G401.6 (cell line): ENCODE data around the gene TMUB2.

ENCODE experiments used
- FAIRE-seq: peaks from 2 replicates; lab custom pipeline; 2012; peaks lifted over from hg19 to GRCh38; lab: Jason Lieb, UNC

TMUB2 gene

GRCh38 chr17:44203731-44204440 lies 17.1 kb downstream of the TMUB2 start:
- FAIRE-seq, result peak; percentile 96

- FAIRE-seq, result no peak
Observed at GRCh38 chr17:44204441-44204882, 17.7 kb downstream of the TMUB2 start.

GRCh38 chr17:44205962-44206824 lies 19.4 kb downstream of the TMUB2 start:
- FAIRE-seq, result no peak

DNA sequence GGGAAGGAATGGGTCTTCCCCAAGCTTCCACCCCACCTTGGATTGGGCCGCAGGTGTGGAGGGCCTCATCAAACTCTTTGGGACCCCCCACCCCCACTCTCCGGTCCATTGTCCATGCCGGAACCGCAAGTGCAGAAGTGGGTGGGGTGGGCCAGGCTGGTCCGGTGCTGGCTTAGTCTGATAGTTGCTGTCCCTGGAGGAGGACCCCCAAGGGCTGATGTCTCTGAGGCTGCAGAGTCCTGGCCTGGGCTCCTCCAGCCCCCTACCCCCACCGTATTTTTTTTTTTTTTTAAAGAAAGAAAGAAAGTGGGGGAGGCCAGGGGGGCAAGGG lies 20.0 kb downstream of the TMUB2 start:
- FAIRE-seq, result no peak

GRCh38 chr17:44207319-44207718 lies 20.5 kb downstream of the TMUB2 start:
- FAIRE-seq, result no peak

GRCh38 chr17:44207743-44208142 lies 21.0 kb downstream of the TMUB2 start:
- FAIRE-seq, result no peak

DNA sequence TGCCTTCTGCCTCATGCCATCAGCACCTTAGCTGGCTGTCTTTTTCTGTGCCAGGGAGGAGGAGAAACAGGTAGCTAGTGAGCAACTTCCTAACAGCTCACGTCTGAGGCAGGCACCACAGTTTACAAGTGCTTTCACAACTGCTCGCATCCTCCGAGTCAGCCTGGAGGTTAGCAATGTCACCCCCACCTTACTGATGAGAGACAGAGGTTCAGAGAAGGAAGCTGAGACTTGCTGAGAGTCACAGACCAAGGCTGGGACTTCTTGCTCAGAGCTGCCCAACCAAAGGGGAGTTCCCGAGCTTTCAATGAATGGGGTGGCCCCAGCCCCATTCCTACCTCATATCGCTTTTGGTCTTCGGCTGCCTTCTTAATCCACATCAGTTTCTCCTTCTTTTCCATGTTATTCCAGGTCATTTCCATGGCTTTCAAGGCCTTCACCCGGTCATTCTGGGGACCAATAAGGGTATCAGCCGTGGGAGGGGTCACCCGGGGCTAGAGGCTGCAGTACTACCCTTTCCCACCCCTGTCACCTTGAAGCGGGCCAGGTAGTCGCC lies 23.1 kb downstream of the TMUB2 start:
- no peak for FAIRE-seq

DNA sequence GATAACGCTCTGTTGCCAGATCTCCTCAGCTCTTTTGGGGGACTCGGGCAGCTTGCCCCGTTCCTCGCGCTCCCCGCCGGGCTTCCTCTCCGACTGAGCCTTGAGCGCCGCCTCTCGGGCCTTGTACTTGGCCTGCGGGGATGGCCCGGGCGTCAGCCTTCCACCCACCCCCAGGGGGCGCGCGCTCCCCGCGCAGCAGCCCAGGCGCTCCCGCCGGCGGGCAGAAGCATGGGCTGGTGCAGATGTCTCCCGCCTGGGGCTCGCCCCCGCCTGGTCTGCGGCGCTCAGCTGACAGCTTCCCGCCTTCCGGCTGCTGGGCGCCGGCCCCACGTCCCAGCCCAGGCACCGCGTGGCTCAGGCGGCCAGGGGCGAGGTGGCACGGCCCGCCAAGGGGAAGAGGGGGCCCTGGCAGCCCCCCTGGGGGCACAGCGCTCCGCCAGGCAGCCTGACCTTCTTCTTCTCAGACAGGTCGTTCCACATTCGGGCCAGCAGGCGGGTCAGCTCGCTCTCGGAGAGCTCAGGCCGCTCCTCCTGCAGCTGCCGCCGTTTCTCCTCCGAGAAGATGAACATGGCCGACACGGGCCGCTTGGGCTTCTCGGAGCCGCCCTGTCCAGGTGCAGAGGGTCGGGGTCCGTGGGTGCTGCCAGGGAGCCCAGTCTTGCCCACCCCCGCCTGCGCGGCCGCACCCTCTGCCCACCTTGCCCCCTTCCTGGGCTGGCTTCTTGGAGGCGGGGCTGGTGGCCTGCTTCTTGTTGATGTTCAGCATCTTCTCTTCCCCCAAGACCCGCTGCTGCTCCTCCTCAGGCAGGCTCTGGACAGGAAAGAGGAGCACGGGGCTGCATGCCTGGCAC lies 23.8 kb downstream of the TMUB2 start:
- no peak for FAIRE-seq

GRCh38 chr17:44211281-44212265 lies 24.8 kb downstream of the TMUB2 start:
- no peak for FAIRE-seq

DNA sequence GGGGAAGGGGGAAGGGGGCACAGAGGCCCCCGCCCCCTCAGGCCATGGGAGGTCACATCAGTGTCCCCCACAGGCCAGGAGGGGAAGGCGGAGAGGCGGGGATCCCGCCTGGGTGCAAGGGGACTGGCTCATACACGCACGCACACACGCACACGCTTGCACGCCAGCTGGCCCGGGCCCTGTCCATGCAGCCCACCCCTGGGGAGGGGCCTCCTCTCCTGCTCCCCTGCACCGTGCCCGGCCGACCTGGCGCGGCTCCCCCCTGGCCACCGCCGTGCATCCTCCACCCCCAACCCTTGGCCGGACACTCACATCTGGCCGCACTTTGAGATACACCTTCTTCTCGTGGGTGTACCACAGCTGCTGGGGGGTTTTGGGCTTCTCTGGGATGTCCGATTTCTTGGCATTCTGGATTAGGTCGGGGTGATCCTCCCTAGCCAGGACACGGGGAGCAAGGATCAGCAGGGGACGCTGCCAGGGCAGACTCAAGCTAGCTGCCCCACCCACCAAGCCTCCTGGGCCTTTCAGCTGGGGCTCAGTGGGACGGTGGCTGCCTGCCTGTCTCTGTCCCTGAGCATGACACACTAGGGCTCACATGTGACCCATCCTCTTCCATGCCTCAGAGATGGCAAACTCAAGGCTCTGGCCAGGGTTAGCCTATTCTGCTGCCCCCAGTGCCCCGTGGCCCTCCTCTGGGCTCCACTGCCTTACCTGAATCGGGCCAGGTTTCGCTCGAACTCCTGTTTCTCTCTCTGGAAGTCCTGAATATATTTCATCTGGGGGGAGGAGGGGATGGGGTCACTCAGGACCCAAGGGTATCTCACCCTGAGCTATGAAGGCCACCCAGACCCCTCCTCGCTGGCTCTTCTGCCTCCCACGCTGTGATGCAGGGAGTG lies 26.0 kb downstream of the TMUB2 start:
- no peak for FAIRE-seq

GRCh38 chr17:44213403-44214229 lies 26.8 kb downstream of the TMUB2 start:
- FAIRE-seq, result no peak

- FAIRE-seq, result no peak
Observed at GRCh38 chr17:44214230-44214494, 27.4 kb downstream of the TMUB2 start.

- no peak for FAIRE-seq
Observed at GRCh38 chr17:44214896-44215295, 28.1 kb downstream of the TMUB2 start.

DNA sequence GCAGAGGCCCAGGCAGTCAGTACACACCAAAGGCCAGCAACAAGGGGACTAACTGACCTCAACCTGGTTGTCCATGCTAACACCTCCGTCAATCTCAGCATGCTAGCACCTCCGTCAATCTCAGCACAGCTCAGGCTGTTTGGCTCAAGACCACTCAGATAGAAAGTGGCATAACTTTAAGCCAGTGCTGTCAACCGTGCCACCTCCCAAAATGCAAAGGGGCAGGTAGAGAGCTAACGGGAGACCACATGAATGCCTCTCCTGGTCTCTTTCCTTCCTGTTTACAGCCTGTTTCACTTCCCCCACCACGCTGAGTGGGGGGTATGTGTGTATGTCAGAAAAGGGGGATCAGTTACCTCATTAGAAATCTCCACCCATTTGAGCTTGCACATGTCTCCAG lies 29.4 kb downstream of the TMUB2 start:
- FAIRE-seq, result no peak

GRCh38 chr17:44216694-44217093 lies 29.9 kb downstream of the TMUB2 start:
- FAIRE-seq, result no peak

GRCh38 chr17:44217738-44218343 lies 31.1 kb downstream of the TMUB2 start:
- no peak for FAIRE-seq

GRCh38 chr17:44218344-44219107 lies 31.8 kb downstream of the TMUB2 start:
- FAIRE-seq, result no peak

GRCh38 chr17:44219108-44219615 lies 32.4 kb downstream of the TMUB2 start:
- FAIRE-seq, result no peak
